ENCODE measurements around the gene GALNT3.

GALNT3 gene

DNA sequence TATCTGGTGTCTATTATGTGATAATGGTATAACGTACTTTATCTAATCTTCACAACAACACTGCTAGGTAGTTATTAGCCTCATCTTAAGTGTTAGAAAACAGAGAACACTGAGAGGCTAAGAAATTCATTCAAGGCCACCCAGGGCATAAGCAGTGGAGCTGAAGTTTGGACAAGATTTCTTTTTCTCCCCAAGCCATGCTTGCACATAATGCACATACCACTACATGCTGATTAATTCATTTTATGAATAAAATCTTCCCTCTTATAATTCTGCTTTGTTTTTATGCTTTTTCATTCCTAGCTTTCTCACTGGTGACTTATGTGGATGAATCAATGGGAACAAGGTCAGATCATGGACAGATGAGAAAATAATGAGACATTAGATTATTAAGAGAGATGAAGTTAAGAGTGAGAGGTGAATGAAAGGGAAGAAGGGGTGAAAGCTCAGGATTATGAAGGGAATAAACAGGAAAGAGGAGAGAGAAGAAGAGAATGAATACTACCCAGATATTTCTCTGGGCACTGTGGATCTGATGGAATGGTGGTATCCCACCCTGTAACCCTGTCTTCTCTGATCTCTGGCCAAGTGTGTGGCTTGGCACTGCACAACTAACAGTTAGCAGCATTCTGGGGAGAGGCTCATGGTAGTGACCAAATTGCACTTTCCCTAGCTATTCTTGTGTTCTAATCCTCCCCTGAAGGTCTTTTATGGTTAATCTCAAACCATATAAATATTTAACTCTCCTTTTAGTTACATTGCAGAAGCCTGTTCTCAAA lies 17.7 kb upstream of the GALNT3 start:
- H3K79me2 ChIP-seq (ENCODE audit: insufficient read depth, low read length) = no peaks in the 10 kb centered on the region
- H2AFZ ChIP-seq (ENCODE audit: low read depth, low read length, severe bottlenecking) = no peak overlapping the region

GRCh38 chr2:165810418-165810817 lies 16.4 kb upstream of the GALNT3 start:
- Histone ChIP-seq H3K27ac (ENCODE audit: low read depth, low read length) (no peak overlapping the region), H3K36me3 (ENCODE audit: low read length) (no peaks in the 10 kb centered on the region), H3K9me2 (replicated peaks; ENCODE audit: insufficient read depth, low read length) (no peaks in the 10 kb centered on the region), H3F3A (ENCODE audit: insufficient read depth) (peaks cover 8% of the 10 kb centered on the region), H3K27me3 (ENCODE audit: low read length) (no peaks in the 10 kb centered on the region), H4K20me1 (ENCODE audit: low read depth, low read length) (no peaks in the 10 kb centered on the region), H2AFZ (ENCODE audit: low read depth, low read length, severe bottlenecking) (no peak overlapping the region), H3K9ac (ENCODE audit: low read length) (no peak overlapping the region), H3K4me2 (ENCODE audit: low read depth, low read length, poor library complexity, severe bottlenecking) (no peak overlapping the region), H3K79me2 (ENCODE audit: insufficient read depth, low read length) (no peaks in the 10 kb centered on the region), H3K9me3 (ENCODE audit: insufficient read depth, low read length) (no peaks in the 10 kb centered on the region), H3K4me3 (ENCODE audit: insufficient read depth, low read length, poor library complexity, severe bottlenecking) (no peak overlapping the region)
- TF ChIP-seq CTCF (IDR thresholded peaks at IDR 0.05; ENCODE audit: insufficient read depth, low read length, poor library complexity, severe bottlenecking) (no peak), EZH2phosphoT487 (conservative IDR thresholded peaks at IDR 0.05; ENCODE audit: low read length) (no peak)

More for the DNA sequence above, 17.7 kb upstream of the GALNT3 start:
- Histone ChIP-seq H4K20me1 (ENCODE audit: low read depth, low read length) (no peaks in the 10 kb centered on the region), H3K4me3 (ENCODE audit: insufficient read depth, low read length, poor library complexity, severe bottlenecking) (no peak overlapping the region), H3K27me3 (ENCODE audit: low read length) (no peaks in the 10 kb centered on the region), H3K36me3 (ENCODE audit: low read length) (no peaks in the 10 kb centered on the region), H3K9me3 (ENCODE audit: insufficient read depth, low read length) (no peaks in the 10 kb centered on the region), H3K27ac (ENCODE audit: low read depth, low read length) (no peak overlapping the region), H3K4me2 (ENCODE audit: low read depth, low read length, poor library complexity, severe bottlenecking) (no peak overlapping the region), H3K9me2 (replicated peaks; ENCODE audit: insufficient read depth, low read length) (no peaks in the 10 kb centered on the region), H3K9ac (ENCODE audit: low read length) (no peak overlapping the region), H3F3A (ENCODE audit: insufficient read depth) (peaks cover 19% of the 10 kb centered on the region)
- TF ChIP-seq CTCF (IDR thresholded peaks at IDR 0.05; ENCODE audit: insufficient read depth, low read length, poor library complexity, severe bottlenecking) (no peak), EZH2phosphoT487 (conservative IDR thresholded peaks at IDR 0.05; ENCODE audit: low read length) (no peak)

GRCh38 chr2:165804719-165805118 lies 10.7 kb upstream of the GALNT3 start:
- no peak overlapping the region for H2AFZ ChIP-seq (ENCODE audit: low read depth, low read length, severe bottlenecking)

More at GRCh38 chr2:165804719-165805118, 10.7 kb upstream of the GALNT3 start:
- no peaks in the 10 kb centered on the region for H3K9me3 ChIP-seq (ENCODE audit: insufficient read depth, low read length)
- TF ChIP-seq EZH2phosphoT487 (conservative IDR thresholded peaks at IDR 0.05; ENCODE audit: low read length) (no peak), CTCF (IDR thresholded peaks at IDR 0.05; ENCODE audit: insufficient read depth, low read length, poor library complexity, severe bottlenecking) (no peak)
- H3K36me3 ChIP-seq (ENCODE audit: low read length) = no peaks in the 10 kb centered on the region
- H3K9ac ChIP-seq (ENCODE audit: low read length) = no peak overlapping the region
- H3K9me2 ChIP-seq (replicated peaks; ENCODE audit: insufficient read depth, low read length) = no peaks in the 10 kb centered on the region
- H3F3A ChIP-seq (ENCODE audit: insufficient read depth) = no peaks in the 10 kb centered on the region
- no peaks in the 10 kb centered on the region for H3K79me2 ChIP-seq (ENCODE audit: insufficient read depth, low read length)
- no peak overlapping the region for H3K4me3 ChIP-seq (ENCODE audit: insufficient read depth, low read length, poor library complexity, severe bottlenecking)
- H4K20me1 ChIP-seq (ENCODE audit: low read depth, low read length) = no peaks in the 10 kb centered on the region
- no peak overlapping the region for H3K4me2 ChIP-seq (ENCODE audit: low read depth, low read length, poor library complexity, severe bottlenecking)
- H3K27ac ChIP-seq (ENCODE audit: low read depth, low read length) = no peak overlapping the region
- no peaks in the 10 kb centered on the region for H3K27me3 ChIP-seq (ENCODE audit: low read length)
